HepG2 (cell line): Measurements from ENCODE around the gene THRAP3. TPM values are rescaled to one million over a fixed set of nuclear protein-coding genes. Genes with fewer than 3 reads are reported as not detected.

Source experiments
- BRCA1 ChIP-seq: sonication (generic); formaldehyde crosslinking; IDR thresholded peaks from 2 replicates; pipeline ENCODE4 v1.4.0; 2020; ENCODE audit warnings: missing genetic modification reagents
- FLYWCH1 ChIP-seq: sonication (generic); formaldehyde crosslinking; IDR thresholded peaks from 2 replicates; pipeline ENCODE4 v1.8.1; 2023; ENCODE audit warnings: mild to moderate bottlenecking, missing genetic modification reagents
- MXI1 ChIP-seq: IDR thresholded peaks from 3 replicates; pipeline ENCODE4 v1.6.1; 2012; ENCODE audit warnings: low read depth, low read length, inconsistent platforms, borderline replicate concordance
- NKX3-1 ChIP-seq: sonication (generic); formaldehyde crosslinking; IDR thresholded peaks from 2 replicates; pipeline ENCODE4 v1.5.0; 2020; ENCODE audit warnings: missing genetic modification reagents
- NPAS2 ChIP-seq: sonication (generic); formaldehyde crosslinking; IDR thresholded peaks from 2 replicates; pipeline ENCODE4 v1.8.0; 2022; ENCODE audit warnings: mild to moderate bottlenecking, missing genetic modification reagents, borderline replicate concordance
- RXRA ChIP-seq: sonication (generic); formaldehyde crosslinking; IDR thresholded peaks from 2 replicates; pipeline ENCODE4 v1.5.1; 2020; ENCODE audit warnings: missing genetic modification reagents
- SALL2 ChIP-seq: sonication (generic); formaldehyde crosslinking; IDR thresholded peaks from 2 replicates; pipeline ENCODE4 v1.8.1; 2023; ENCODE audit warnings: mild to moderate bottlenecking, missing genetic modification reagents, inconsistent platforms
- SRSF4 ChIP-seq: fragments of 200-400 bp; formaldehyde crosslinking; IDR thresholded peaks from one replicate; pipeline ENCODE4 v1.6.1; 2018; ENCODE audit warnings: mild to moderate bottlenecking, low read depth, low read length, moderate library complexity; ENCODE audit not compliant: poor library complexity, severe bottlenecking
- TGIF2 ChIP-seq: IDR thresholded peaks from 2 replicates; pipeline ENCODE4 v1.6.1; 2016; ENCODE audit warnings: control low read depth, missing compliant biosample characterization
- ZKSCAN1 ChIP-seq: fragments of 150-350 bp; IDR thresholded peaks from 2 replicates; pipeline ENCODE4 v1.6.1; 2014; ENCODE audit warnings: low read length
- ZNF251 ChIP-seq: sonication (generic); formaldehyde crosslinking; IDR thresholded peaks from 2 replicates; pipeline ENCODE4 v1.9.0; 2021; ENCODE audit warnings: mild to moderate bottlenecking, missing genetic modification reagents
- ZNF256 ChIP-seq: sonication (generic); formaldehyde crosslinking; conservative IDR thresholded peaks from 2 replicates; pipeline ENCODE4 v1.4.0; 2020; ENCODE audit warnings: missing genetic modification reagents
- ZNF367 ChIP-seq: sonication (generic); formaldehyde crosslinking; IDR thresholded peaks from 2 replicates; pipeline ENCODE4 v1.4.0; 2020; ENCODE audit warnings: missing genetic modification reagents, borderline replicate concordance
- ZNF430 ChIP-seq: sonication (generic); formaldehyde crosslinking; IDR thresholded peaks from 2 replicates; pipeline ENCODE4 v1.9.0; 2021; ENCODE audit warnings: mild to moderate bottlenecking, missing genetic modification reagents
- ZNF619 ChIP-seq: sonication (generic); formaldehyde crosslinking; IDR thresholded peaks from 2 replicates; pipeline ENCODE4 v1.4.0; 2020; ENCODE audit warnings: mild to moderate bottlenecking, missing genetic modification reagents
- ZSCAN21 ChIP-seq: sonication (generic); formaldehyde crosslinking; IDR thresholded peaks from 2 replicates; pipeline ENCODE4 v1.8.0; 2022; ENCODE audit warnings: mild to moderate bottlenecking, missing genetic modification reagents, moderate library complexity, borderline replicate concordance
- polyA plus RNA-seq, 8 experiments: library from polyadenylated mRNA; depleted of rRNA in 3 of 8; stranded (reverse) in 7 of 8; unstranded in 1 of 8; fragments of >200 nt; fragmentation: Illumina TruSeq in 4 of 8; extraction: Trizol in 4 of 8; gene quantifications; 2 replicates each; pipeline versions ENCODE4 v1.2.1 to v1.2.3, GENCODE V29; 2011 to 2016; ENCODE audit warnings: low read depth in 4 of 8, missing spikeins in 1 of 8, mixed read lengths in 1 of 8; ENCODE audit not compliant: insufficient read depth in 1 of 8
- total RNA-seq, 5 experiments: library from RNA; depleted of rRNA; stranded (reverse); fragments of >200 nt; fragmentation: Illumina TruSeq; extraction: Trizol; gene quantifications; 2 replicates each; pipeline ENCODE4 v1.2.3, GENCODE V29; 2016; ENCODE audit warnings: low read depth in 1 of 5
- TF ChIP-seq, protein P1 (sequence below), 2 experiments: sonication (generic) in 1 of 2; formaldehyde crosslinking in 1 of 2; IDR thresholded peaks; 2 replicates each; pipeline versions ENCODE4 v1.4.0 to v1.6.1; 2016 to 2020; ENCODE audit warnings: borderline replicate concordance in 1 of 2, low read depth in 1 of 2, mild to moderate bottlenecking in 1 of 2, missing genetic modification reagents in 1 of 2
- TF ChIP-seq, protein P2 (sequence below): sonication (generic); formaldehyde crosslinking; conservative IDR thresholded peaks from 2 replicates; pipeline ENCODE4 v1.4.0; 2020; ENCODE audit warnings: missing genetic modification reagents
- TF ChIP-seq, protein P3 (sequence below): sonication (generic); formaldehyde crosslinking; IDR thresholded peaks from 2 replicates; pipeline ENCODE4 v1.5.0; 2020; ENCODE audit warnings: missing genetic modification reagents
- TF ChIP-seq, protein P4 (sequence below): sonication (generic); formaldehyde crosslinking; IDR thresholded peaks from 2 replicates; pipeline ENCODE4 v1.4.0; 2020; ENCODE audit warnings: missing genetic modification reagents, mild to moderate bottlenecking, borderline replicate concordance

THRAP3 gene
- total and polyA plus RNA-seq, 2 of the 13 experiments (the other 11 are each of a cell fraction or from before 2014, with no cell fraction given): 45.0 to 92.6 TPM

DNA sequence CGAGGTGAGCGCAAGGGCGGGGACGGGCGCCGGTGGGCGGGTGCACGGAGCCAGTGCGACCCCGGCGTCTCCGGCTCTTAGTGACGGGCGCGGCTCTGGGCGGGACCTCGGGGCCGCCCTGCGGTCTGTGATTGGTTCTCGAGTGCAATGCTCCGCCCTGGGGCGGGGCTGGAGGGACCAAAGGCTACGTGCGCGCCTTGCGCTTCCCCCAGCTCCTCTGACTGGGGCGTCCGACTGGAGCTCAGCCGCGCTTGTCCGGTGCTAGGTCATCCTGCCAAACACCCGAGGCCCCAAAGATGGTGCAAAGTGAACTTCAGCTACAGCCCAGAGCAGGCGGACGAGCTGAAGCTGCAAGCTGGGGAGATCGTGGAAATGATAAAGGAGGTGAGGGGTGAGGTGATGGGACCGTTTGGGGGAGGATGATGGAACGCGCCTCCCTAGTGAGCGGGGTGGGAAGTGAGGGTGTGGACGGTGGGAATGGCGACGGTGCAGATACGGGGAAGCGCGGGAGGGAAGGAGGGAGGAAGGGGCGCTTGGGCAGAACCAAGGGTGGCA lies 82.7 kb downstream of the THRAP3 start (continued):
- TF ChIP-seq, protein P1, sequence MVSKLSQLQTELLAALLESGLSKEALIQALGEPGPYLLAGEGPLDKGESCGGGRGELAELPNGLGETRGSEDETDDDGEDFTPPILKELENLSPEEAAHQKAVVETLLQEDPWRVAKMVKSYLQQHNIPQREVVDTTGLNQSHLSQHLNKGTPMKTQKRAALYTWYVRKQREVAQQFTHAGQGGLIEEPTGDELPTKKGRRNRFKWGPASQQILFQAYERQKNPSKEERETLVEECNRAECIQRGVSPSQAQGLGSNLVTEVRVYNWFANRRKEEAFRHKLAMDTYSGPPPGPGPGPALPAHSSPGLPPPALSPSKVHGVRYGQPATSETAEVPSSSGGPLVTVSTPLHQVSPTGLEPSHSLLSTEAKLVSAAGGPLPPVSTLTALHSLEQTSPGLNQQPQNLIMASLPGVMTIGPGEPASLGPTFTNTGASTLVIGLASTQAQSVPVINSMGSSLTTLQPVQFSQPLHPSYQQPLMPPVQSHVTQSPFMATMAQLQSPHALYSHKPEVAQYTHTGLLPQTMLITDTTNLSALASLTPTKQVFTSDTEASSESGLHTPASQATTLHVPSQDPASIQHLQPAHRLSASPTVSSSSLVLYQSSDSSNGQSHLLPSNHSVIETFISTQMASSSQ (IDR thresholded peaks at IDR 0.05; ENCODE audit: low read depth): no peak
- TF ChIP-seq, protein P1 (CRISPR knock-in tag; IDR thresholded peaks at IDR 0.05; ENCODE audit: borderline replicate concordance): no peak
- 0 out of 2 replicates have a peak, but pooled peaks have one; percentile 23 for TF ChIP-seq ZSCAN21 (CRISPR knock-in tag)
- no peak for TF ChIP-seq ZNF367
- peak; percentile 79; the same call in 1 of the 3 replicates for TF ChIP-seq MXI1
- no peak for TF ChIP-seq NKX3-1
- TF ChIP-seq ZNF619 (CRISPR knock-in tag): no peak
- TF ChIP-seq NPAS2: no peak
- TF ChIP-seq BRCA1 (CRISPR knock-in tag): no peak
- no peak for TF ChIP-seq SRSF4
- no peak for TF ChIP-seq ZNF430 (CRISPR knock-in tag)
- TF ChIP-seq ZNF256 (CRISPR knock-in tag): no peak
- no peak; the same call in none of the 2 replicates for TF ChIP-seq RXRA
- peak; percentile 53; the same call in 1 of the 2 replicates for TF ChIP-seq TGIF2 (CRISPR knock-in tag)
- 0 out of 2 replicates have a peak, but pooled peaks have one; percentile 46 for TF ChIP-seq ZNF251 (CRISPR knock-in tag)
- TF ChIP-seq, protein P2, sequence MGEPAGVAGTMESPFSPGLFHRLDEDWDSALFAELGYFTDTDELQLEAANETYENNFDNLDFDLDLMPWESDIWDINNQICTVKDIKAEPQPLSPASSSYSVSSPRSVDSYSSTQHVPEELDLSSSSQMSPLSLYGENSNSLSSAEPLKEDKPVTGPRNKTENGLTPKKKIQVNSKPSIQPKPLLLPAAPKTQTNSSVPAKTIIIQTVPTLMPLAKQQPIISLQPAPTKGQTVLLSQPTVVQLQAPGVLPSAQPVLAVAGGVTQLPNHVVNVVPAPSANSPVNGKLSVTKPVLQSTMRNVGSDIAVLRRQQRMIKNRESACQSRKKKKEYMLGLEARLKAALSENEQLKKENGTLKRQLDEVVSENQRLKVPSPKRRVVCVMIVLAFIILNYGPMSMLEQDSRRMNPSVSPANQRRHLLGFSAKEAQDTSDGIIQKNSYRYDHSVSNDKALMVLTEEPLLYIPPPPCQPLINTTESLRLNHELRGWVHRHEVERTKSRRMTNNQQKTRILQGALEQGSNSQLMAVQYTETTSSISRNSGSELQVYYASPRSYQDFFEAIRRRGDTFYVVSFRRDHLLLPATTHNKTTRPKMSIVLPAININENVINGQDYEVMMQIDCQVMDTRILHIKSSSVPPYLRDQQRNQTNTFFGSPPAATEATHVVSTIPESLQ (CRISPR knock-in tag): no peak
- TF ChIP-seq, protein P3, sequence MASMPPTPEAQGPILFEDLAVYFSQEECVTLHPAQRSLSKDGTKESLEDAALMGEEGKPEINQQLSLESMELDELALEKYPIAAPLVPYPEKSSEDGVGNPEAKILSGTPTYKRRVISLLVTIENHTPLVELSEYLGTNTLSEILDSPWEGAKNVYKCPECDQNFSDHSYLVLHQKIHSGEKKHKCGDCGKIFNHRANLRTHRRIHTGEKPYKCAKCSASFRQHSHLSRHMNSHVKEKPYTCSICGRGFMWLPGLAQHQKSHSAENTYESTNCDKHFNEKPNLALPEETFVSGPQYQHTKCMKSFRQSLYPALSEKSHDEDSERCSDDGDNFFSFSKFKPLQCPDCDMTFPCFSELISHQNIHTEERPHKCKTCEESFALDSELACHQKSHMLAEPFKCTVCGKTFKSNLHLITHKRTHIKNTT (CRISPR knock-in tag): no peak
- TF ChIP-seq SALL2 (CRISPR knock-in tag): no peak
- no peak for TF ChIP-seq ZKSCAN1
- TF ChIP-seq, protein P4, sequence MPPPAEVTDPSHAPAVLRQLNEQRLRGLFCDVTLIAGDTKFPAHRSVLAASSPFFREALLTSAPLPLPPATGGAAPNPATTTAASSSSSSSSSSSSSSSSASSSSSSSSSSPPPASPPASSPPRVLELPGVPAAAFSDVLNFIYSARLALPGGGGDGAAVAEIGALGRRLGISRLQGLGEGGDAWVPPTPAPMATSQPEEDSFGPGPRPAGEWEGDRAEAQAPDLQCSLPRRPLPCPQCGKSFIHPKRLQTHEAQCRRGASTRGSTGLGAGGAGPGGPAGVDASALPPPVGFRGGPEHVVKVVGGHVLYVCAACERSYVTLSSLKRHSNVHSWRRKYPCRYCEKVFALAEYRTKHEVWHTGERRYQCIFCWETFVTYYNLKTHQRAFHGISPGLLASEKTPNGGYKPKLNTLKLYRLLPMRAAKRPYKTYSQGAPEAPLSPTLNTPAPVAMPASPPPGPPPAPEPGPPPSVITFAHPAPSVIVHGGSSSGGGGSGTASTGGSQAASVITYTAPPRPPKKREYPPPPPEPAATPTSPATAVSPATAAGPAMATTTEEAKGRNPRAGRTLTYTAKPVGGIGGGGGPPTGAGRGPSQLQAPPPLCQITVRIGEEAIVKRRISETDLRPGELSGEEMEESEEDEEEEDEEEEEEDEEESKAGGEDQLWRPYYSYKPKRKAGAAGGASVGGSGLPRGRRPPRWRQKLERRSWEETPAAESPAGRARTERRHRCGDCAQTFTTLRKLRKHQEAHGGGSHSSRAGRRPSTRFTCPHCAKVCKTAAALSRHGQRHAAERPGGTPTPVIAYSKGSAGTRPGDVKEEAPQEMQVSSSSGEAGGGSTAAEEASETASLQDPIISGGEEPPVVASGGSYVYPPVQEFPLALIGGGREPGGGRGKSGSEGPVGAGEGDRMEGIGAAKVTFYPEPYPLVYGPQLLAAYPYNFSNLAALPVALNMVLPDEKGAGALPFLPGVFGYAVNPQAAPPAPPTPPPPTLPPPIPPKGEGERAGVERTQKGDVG: no peak
- TF ChIP-seq FLYWCH1 (CRISPR knock-in tag): no peak
